ENCODE measurements around the gene EFR3B. TPM values are rescaled to one million over a fixed set of nuclear protein-coding genes. Genes with fewer than 3 reads are reported as not detected.

EFR3B gene
- total RNA-seq, 6 experiments from 2014 or later, result 0.17 to 0.54 (median 0.33) TPM

GRCh38 chr2:25078170-25079049 is 36.5 kb downstream of the EFR3B start:
- TF ChIP-seq, protein P1, sequence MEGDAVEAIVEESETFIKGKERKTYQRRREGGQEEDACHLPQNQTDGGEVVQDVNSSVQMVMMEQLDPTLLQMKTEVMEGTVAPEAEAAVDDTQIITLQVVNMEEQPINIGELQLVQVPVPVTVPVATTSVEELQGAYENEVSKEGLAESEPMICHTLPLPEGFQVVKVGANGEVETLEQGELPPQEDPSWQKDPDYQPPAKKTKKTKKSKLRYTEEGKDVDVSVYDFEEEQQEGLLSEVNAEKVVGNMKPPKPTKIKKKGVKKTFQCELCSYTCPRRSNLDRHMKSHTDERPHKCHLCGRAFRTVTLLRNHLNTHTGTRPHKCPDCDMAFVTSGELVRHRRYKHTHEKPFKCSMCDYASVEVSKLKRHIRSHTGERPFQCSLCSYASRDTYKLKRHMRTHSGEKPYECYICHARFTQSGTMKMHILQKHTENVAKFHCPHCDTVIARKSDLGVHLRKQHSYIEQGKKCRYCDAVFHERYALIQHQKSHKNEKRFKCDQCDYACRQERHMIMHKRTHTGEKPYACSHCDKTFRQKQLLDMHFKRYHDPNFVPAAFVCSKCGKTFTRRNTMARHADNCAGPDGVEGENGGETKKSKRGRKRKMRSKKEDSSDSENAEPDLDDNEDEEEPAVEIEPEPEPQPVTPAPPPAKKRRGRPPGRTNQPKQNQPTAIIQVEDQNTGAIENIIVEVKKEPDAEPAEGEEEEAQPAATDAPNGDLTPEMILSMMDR (IDR thresholded peaks at IDR 0.05), result no peak
- Mint-ChIP-seq H3K4me1 (ENCODE audit: low read depth) (peaks cover 22% of the 10 kb centered on the region), H3K36me3 (ENCODE audit: low read depth) (no peaks in the 10 kb centered on the region), H3K4me3 (no peak overlapping the region), H3K9me3 (no peaks in the 10 kb centered on the region), H3K27me3 (ENCODE audit: insufficient read depth) (peaks cover 46% of the 10 kb centered on the region), H3K27ac (peak overlapping the region; percentile 12; the same call in 1 of the 2 replicates)
- DNase-seq, result peak; percentile 72

- Mint-ChIP-seq H3K4me1 (ENCODE audit: low read depth) (peaks cover 22% of the 10 kb centered on the region), H3K27ac (no peak overlapping the region), H3K36me3 (ENCODE audit: low read depth) (no peaks in the 10 kb centered on the region), H3K27me3 (ENCODE audit: insufficient read depth) (peaks cover 41% of the 10 kb centered on the region), H3K4me3 (no peak overlapping the region), H3K9me3 (no peaks in the 10 kb centered on the region)
- DNase-seq, result no peak
- TF ChIP-seq, protein P1 (IDR thresholded peaks at IDR 0.05), result no peak
Measured at GRCh38 chr2:25079050-25079635, 37.3 kb downstream of the EFR3B start.

GRCh38 chr2:25081237-25081790 is 39.4 kb downstream of the EFR3B start:
- Mint-ChIP-seq H3K36me3 (ENCODE audit: low read depth) (no peaks in the 10 kb centered on the region), H3K27ac (no peak overlapping the region), H3K4me3 (no peak overlapping the region), H3K4me1 (ENCODE audit: low read depth) (peaks cover 22% of the 10 kb centered on the region), H3K9me3 (no peaks in the 10 kb centered on the region), H3K27me3 (ENCODE audit: insufficient read depth) (peaks cover 43% of the 10 kb centered on the region)
- TF ChIP-seq, protein P1 (IDR thresholded peaks at IDR 0.05), result no peak
- no peak for DNase-seq

DNA sequence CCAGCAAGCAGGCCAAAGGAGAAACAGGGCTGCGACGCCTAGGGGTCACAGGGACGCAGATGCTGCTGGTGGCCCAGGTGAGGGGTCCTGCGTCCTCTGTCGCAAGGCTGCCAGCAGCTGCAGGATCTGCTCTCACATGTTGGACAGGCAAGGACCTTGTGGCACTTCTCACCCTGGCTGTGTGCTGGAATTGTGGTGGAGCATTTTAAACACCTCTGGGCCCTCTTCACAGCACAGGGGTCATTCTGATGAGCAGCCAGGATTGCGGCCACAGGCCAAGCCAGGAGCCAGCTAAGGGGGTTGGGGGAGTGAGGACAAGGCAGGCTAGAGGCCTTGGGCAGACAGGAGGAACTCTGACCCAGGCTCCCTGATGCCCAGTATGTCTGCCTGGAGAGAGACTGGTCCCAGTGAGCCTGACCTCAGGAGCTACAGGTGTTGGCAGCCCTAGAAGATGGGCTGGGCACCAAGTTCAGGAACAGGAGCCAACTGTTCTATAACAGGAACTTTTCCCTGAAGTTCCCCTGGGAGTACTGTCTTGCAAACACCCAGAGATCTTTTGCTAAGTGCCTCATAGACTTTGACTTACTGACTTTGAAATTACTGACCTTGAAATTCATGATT is 40.2 kb downstream of the EFR3B start:
- Mint-ChIP-seq H3K4me1 (ENCODE audit: low read depth) (peaks cover 17% of the 10 kb centered on the region), H3K36me3 (ENCODE audit: low read depth) (no peaks in the 10 kb centered on the region), H3K9me3 (no peaks in the 10 kb centered on the region), H3K4me3 (no peak overlapping the region), H3K27ac (no peak overlapping the region), H3K27me3 (ENCODE audit: insufficient read depth) (peaks cover 42% of the 10 kb centered on the region)
- no peak for DNase-seq
- TF ChIP-seq, protein P1 (IDR thresholded peaks at IDR 0.05), result no peak

DNA sequence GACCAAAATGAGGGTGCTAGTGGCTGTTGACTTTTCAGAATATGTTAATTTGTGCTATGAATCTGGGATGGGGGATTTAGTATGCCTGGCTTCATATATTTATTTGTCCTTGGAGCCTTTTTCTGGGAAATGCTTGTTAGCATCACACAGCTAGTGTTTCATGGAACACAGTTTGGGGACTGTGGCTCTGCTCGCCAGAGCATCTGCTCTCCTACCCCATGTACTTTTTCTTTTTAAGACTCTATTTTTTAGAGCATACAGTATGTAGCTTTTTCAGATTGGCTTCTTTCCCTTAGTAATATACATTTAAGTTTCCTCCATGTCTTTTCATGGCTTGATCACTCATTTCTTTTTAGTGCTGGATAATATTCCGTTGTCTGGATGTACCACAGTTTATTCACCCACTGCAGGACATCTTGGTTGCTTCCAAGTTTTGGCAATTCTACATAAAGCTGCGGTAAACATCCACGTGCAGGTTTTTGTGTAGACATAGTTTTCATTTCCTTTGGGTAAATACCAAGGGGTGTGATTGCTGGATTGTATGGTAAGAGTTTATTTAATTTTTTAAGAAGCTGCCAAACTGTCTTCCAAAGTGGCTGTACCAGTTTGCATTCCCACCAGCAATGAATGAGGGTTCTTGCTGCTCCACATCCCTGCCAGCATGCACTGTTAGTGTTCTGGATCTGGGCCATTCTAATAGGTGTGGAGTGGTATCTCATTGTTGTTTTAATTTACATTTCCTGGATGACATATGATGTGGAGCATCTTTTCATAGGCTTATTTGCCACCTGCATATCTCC is 44.1 kb downstream of the EFR3B start:
- TF ChIP-seq, protein P1 (IDR thresholded peaks at IDR 0.05), result no peak
- peaks cover 43% of the 10 kb centered on the region for H3K27me3 Mint-ChIP-seq (ENCODE audit: insufficient read depth)
- no peak for DNase-seq
- H3K27ac Mint-ChIP-seq, result no peak overlapping the region
- H3K4me3 Mint-ChIP-seq, result no peak overlapping the region
- H3K36me3 Mint-ChIP-seq (ENCODE audit: low read depth), result no peaks in the 10 kb centered on the region
- H3K9me3 Mint-ChIP-seq, result no peaks in the 10 kb centered on the region
- no peaks in the 10 kb centered on the region for H3K4me1 Mint-ChIP-seq (ENCODE audit: low read depth)

Data from HFFc6 (cell line).